AG09309 (cell line): Measurements from ENCODE around the gene BRD3OS.

Source experiments
- DNase-seq: peaks from one replicate; pipeline ENCODE4 v3.0.0-alpha.2; 2010; ENCODE audit warnings: low read depth
- H3K4me3 ChIP-seq: 2 replicates; pipeline ENCODE4 v1.5.1; 2011; ENCODE audit warnings: mild to moderate bottlenecking, low read depth, low read length, moderate library complexity; ENCODE audit not compliant: control insufficient read depth
- CTCF ChIP-seq: IDR thresholded peaks from 2 replicates; pipeline ENCODE4 v1.5.1; 2011; ENCODE audit warnings: mild to moderate bottlenecking, low read depth, low read length, inconsistent platforms; ENCODE audit not compliant: insufficient read depth, control insufficient read depth; ENCODE audit errors: missing control alignments

The BRD3OS gene

GRCh38 chr9:134024828-134025605, at the start of gene BRD3OS:
TSS of gene BRD3OS (plus strand) at chr9:134025481. CDS start at chr9:134026748, 1,267 bp downstream.
- H3K4me3 ChIP-seq: peak within 1 kb of the TSS; percentile 89
- DNase-seq: peak; percentile 97
- TF ChIP-seq CTCF: no peak

GRCh38 chr9:133975511-133975910, 49.8 kb upstream of the BRD3OS start:
- H3K4me3 ChIP-seq: no peak overlapping the region
- TF ChIP-seq CTCF: no peak
- no peak for DNase-seq

DNA sequence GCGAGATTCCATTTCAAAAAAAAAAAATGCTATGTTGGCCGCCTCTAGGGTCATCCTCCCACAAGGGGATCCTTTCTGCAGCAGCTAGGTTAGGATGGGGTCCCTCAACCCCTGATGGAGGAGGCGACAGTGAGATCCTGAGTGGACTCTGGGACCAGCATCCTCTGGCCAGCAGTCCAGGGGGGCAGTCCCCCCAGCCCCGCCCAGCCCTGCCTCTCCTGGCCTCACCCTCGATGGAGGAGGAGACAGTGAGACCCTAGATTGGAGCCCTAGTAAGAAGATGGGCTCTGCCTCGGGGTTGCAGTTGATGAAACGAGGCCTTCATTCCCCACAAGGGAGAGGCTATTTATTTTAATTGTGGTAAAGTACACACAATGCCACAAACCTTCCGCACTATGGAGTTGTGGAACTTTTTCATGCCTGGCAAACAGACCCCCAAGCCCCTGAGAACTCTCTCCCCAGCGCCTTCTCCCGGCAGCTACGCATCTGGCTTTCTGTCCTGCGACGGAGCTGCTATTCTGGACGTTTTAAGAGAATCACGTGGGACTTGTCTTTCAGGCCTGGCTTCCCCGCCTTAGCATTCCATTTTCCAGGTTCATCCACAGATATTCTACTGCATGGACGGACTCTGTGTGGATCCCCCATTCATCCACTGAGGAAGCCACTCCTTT, 49.0 kb upstream of the BRD3OS start:
- no peak for TF ChIP-seq CTCF
- no peak for DNase-seq
- no peak overlapping the region for H3K4me3 ChIP-seq

GRCh38 chr9:133976887-133977286, 48.4 kb upstream of the BRD3OS start:
- H3K4me3 ChIP-seq: no peak overlapping the region
- TF ChIP-seq CTCF: no peak
- DNase-seq: no peak

GRCh38 chr9:133977421-133978201, 47.7 kb upstream of the BRD3OS start:
- DNase-seq: no peak
- no peak for TF ChIP-seq CTCF
- no peak overlapping the region for H3K4me3 ChIP-seq

DNA sequence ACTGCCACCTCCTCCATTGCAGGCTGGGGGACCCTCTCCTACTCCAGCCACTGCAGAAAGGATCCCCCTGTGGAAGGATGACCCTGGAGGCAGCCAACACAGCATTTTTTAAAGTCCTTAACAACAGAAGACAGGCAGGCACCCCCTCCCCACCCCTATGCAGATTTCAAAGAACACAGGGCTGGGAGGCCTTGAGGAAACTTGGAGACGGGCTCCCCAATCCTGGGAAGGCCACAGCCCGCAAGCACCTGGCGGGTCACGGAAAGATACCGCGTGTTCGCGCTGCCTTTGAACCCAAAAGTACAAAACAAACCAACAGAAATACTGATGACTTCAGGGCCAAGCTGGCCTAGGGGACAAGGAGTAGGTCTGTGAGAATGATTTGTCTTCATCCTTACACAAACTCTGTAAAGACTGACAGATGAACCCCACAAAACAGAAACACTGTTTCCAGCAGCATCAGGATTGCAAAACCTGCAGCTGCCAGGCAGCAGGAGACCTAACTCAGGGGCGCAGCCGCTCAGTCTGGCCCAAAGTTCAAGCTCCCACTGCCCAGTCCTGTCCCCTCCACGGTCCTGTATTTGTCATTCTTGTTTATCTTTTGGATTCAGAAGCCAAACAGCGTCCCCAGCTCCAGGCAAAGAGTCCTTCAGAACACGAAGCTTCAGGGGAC, 46.9 kb upstream of the BRD3OS start:
- no peak for TF ChIP-seq CTCF
- H3K4me3 ChIP-seq: no peak overlapping the region
- DNase-seq: no peak
